ENCODE results near the gene PANX1.

DNA sequence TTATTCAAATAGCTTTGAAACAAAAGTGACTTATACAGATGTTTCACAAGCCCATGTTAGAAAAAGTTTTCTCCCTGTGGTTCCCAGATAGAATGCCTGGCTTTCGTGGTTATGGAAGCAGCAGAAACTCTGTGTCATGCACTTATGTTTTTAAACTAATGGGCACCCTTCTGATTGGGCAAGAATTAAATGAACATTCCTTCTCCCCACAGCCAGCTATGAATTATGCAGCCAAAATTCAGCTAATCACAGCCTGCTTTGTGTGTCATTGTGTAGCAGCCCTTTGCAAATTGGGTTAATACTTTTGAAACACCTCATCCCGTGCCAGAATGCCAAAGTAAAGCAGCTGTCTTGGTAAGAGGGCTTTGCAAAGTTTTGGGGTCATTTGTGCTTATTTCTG, 46.9 kb downstream of the PANX1 start:
- TF ChIP-seq RCOR1 (conservative IDR thresholded peaks at IDR 0.05; ENCODE audit: low read depth, low read length) (no peak), POLR2A (IDR thresholded peaks at IDR 0.05; ENCODE audit: low read depth, low read length) (no peak), EGR1 (IDR thresholded peaks at IDR 0.05; ENCODE audit: borderline replicate concordance in 1 of 2, low read depth in 2 of 2, low read length in 2 of 2) (no peak), BCL11A (IDR thresholded peaks at IDR 0.05; ENCODE audit: low read depth, low read length) (no peak), CBFB (IDR thresholded peaks at IDR 0.05; ENCODE audit: low read depth) (no peak)
- TF ChIP-seq, protein P1, sequence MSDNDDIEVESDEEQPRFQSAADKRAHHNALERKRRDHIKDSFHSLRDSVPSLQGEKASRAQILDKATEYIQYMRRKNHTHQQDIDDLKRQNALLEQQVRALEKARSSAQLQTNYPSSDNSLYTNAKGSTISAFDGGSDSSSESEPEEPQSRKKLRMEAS (IDR thresholded peaks at IDR 0.05; ENCODE audit: low read depth, low read length) = no peak
- TF ChIP-seq, protein P2, sequence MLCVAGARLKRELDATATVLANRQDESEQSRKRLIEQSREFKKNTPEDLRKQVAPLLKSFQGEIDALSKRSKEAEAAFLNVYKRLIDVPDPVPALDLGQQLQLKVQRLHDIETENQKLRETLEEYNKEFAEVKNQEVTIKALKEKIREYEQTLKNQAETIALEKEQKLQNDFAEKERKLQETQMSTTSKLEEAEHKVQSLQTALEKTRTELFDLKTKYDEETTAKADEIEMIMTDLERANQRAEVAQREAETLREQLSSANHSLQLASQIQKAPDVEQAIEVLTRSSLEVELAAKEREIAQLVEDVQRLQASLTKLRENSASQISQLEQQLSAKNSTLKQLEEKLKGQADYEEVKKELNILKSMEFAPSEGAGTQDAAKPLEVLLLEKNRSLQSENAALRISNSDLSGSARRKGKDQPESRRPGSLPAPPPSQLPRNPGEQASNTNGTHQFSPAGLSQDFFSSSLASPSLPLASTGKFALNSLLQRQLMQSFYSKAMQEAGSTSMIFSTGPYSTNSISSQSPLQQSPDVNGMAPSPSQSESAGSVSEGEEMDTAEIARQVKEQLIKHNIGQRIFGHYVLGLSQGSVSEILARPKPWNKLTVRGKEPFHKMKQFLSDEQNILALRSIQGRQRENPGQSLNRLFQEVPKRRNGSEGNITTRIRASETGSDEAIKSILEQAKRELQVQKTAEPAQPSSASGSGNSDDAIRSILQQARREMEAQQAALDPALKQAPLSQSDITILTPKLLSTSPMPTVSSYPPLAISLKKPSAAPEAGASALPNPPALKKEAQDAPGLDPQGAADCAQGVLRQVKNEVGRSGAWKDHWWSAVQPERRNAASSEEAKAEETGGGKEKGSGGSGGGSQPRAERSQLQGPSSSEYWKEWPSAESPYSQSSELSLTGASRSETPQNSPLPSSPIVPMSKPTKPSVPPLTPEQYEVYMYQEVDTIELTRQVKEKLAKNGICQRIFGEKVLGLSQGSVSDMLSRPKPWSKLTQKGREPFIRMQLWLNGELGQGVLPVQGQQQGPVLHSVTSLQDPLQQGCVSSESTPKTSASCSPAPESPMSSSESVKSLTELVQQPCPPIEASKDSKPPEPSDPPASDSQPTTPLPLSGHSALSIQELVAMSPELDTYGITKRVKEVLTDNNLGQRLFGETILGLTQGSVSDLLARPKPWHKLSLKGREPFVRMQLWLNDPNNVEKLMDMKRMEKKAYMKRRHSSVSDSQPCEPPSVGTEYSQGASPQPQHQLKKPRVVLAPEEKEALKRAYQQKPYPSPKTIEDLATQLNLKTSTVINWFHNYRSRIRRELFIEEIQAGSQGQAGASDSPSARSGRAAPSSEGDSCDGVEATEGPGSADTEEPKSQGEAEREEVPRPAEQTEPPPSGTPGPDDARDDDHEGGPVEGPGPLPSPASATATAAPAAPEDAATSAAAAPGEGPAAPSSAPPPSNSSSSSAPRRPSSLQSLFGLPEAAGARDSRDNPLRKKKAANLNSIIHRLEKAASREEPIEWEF (IDR thresholded peaks at IDR 0.05; ENCODE audit: insufficient replicate concordance, low read depth, low read length) = no peak
- TF ChIP-seq, protein P3, sequence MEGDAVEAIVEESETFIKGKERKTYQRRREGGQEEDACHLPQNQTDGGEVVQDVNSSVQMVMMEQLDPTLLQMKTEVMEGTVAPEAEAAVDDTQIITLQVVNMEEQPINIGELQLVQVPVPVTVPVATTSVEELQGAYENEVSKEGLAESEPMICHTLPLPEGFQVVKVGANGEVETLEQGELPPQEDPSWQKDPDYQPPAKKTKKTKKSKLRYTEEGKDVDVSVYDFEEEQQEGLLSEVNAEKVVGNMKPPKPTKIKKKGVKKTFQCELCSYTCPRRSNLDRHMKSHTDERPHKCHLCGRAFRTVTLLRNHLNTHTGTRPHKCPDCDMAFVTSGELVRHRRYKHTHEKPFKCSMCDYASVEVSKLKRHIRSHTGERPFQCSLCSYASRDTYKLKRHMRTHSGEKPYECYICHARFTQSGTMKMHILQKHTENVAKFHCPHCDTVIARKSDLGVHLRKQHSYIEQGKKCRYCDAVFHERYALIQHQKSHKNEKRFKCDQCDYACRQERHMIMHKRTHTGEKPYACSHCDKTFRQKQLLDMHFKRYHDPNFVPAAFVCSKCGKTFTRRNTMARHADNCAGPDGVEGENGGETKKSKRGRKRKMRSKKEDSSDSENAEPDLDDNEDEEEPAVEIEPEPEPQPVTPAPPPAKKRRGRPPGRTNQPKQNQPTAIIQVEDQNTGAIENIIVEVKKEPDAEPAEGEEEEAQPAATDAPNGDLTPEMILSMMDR (IDR thresholded peaks at IDR 0.05 in 2 of 3, conservative IDR thresholded peaks at IDR 0.05 in 1 of 3; ENCODE audit: control insufficient read depth in 2 of 3, extremely low read depth in 1 of 3, insufficient read depth in 1 of 3, low read depth in 3 of 3, low read length in 3 of 3) = no peak
